Nucleus accumbens (tissue), 56 donors: Measurements from ENCODE around the gene CHD3.

Experiments used
- DNase-seq, 56 donors: peaks; one replicate each; lab custom pipeline; 2025; lab: John Stamatoyannopoulos, UW

Gene CHD3

DNA sequence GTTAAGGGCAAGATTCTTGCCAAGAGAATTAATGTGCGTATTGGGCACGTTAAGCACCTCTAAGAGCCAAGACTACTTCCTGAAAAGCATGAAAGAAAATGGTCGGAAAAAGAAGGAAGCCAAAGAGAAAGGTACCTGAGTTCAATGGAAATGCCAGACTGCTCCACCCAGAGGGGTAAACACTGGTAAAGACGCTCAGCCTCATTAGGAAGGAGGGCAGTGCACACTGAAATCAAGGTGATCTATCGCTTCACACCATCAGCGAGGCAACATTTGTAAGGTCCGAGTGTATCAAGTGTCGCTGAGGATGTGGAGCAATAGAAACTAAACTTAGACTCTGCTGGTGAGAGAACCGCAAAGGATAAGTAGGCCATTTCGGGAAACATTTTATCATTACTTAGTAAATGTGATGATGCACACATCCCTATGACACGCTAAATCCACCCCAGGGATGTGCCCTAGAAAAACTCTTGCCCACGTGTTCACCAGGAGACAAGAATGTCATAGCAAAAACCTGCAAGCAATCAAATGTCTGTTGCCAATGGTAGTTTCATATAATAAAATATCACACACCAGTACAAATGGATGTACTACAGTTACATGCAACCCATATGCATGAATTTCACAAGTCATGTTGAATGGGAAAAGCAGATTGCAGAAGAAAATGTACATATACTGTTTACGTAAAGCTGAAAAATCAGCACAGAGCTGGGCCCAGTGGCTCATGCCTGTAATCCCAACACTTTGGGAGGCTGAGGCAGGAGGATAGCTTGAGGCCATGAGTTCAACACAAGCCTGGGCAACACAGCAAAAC is 67.0 kb downstream of the CHD3 start:
- peak in 10 of 56 donors; percentile 1 to 44 (median 27) for DNase-seq

DNA sequence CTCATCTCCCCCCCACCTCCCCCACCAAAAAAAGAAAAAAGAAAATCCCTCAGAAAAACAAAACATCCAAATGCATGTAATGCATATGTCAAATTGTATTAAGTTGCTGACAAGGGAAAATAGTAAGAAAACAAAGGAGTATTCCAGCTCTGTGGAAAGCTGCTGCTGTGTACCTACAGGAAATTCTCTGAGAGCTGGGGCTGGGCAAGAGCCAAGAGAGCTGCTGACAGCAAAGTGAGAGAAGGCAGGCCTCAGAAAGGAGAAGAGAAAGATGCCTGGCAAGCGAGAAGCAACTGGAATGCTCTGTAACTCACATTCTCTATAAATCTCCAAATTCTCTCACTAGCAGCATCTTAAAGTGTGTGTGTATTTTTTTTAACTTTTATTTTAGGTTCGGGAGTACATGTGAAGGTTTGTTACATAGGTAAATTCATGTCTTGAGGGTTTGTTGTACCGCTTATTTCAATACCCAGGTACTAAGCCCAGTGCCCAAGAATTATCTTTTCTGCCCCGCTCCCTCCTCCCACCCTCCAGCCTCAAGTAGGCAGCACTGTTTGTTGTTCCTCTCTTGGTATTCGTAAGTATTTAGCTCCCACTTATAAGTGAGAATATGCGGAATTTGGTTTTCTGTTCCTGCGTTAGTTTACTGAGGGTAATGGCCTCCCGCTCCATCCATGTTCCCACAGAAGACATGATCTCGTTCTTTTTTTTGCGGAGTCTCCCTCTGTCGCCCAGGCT is 67.8 kb downstream of the CHD3 start:
- DNase-seq, result peak in 1 of 56 donors; percentile 35

DNA sequence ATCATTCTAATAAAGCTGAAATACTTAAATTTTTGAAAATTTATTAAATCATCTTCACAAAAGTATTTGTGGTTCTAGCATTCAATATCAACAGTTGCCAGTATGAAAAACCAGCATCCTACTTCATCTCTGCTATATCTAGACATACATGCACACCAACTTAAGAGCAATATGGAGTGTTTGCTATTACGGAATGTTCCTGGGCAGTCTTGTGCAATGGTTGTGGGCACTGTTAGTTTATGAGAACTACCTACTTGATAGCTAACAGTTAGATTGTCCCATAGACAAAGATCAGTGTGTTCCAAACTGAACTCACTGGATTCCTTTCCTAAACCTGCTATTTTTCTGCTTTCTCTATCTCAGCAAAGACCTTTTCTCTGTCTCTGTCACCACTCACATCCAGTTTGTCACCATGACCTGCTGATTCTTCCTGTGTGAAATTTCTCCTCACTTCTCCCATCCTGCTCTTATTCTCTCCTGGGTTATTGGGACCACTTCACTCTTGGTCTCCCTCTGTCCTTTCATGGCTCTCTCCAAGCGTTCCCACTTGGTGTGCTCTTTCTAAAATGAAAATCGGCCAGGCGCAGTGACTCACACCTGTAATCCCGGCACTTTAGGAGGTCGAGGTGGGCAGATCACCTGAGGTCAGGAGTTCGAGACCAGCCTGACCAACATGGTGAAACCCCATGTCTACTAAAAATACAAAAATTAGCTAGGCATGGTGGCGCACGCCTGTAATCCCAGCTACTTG is 71.1 kb downstream of the CHD3 start:
- DNase-seq, result no peak

DNA sequence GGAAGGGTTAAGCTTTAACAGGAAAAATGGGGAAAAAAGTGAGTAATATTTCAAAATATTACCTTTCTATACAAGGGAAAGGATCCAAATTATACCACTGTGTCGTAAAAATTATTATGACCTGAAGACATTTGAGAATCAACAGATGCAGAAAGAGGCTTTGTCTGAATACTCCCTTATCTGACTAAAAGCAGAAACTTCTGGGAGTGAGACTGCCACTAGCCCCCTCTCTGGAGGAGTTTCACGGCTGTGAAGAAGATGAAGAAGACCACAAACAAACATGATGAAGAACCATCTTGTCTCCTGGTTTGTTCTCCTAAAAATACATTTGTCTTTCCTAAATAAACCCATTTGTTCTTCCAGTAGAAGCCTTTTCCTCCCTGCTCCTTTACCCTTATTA is 72.8 kb downstream of the CHD3 start:
- DNase-seq, result no peak
